GM18511 (cell line): ENCODE data around the gene CYP8B1.
"Not testable (repeated sequence)": the region's sequence is repeated elsewhere in the genome, so short reads cannot be mapped to it uniquely, and the experiment has no call there.

Experiments
- ATAC-seq: cut with Tn5 transposase; IDR thresholded peaks from one replicate; pipeline ENCODE4 v1.9.1; 2021; ENCODE audit warnings: mild to moderate bottlenecking, moderate library complexity; ENCODE audit not compliant: unreplicated experiment

The CYP8B1 gene

GRCh38 chr3:42887084-42887483 lies 11.4 kb upstream of the CYP8B1 start:
- ATAC-seq, result no peak

- no peak for ATAC-seq
Observed at GRCh38 chr3:42886294-42886822, 10.7 kb upstream of the CYP8B1 start.

GRCh38 chr3:42884324-42884723 lies 8.6 kb upstream of the CYP8B1 start:
- ATAC-seq, result no peak

- not testable (repeated sequence) for ATAC-seq
Observed at GRCh38 chr3:42883251-42883930, 7.7 kb upstream of the CYP8B1 start.

DNA sequence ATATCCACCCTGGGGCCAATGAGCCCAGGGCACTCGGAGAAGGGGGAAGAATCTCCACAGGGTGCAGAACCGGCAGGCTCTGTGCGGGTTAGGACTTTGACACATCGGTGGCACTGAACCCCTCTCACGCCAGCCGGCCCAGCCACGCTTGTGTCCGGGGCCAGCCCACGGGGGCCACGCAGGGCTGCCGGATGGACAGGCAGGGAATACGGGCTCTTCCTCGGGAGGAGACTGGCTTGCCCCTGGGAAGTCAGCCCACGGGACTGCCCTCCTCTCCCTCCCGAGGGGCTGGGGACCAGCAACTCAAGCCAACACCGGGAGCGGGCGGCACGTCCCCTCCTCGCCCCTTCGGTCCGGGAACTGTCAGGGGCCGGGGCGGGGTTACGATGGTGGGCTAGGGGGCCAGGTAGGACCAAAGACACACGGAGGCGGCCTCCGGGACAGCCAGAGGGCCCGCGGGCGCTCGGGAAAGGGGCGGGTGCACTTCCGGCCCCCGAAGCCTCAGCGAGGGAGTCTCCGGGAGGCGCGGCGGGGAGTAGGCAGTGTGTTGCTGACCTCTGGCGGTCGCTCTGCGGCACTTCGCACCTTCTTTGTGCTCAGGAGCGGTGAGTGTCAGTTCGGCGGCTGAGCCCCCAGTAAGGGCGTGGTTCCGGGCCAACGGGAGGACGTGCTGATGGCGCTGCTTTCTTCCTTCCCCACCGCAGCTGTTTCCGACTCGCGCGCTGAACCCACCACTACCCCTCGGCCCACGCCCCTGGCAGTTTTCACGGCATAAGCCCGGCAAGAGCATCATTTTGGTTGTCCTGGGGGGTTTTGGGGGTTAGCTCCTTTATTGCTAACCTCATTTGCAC lies 5.1 kb upstream of the CYP8B1 start:
- peak; percentile 99 for ATAC-seq

- ATAC-seq, result no peak
Observed at GRCh38 chr3:42880183-42880582, 4.5 kb upstream of the CYP8B1 start.

DNA sequence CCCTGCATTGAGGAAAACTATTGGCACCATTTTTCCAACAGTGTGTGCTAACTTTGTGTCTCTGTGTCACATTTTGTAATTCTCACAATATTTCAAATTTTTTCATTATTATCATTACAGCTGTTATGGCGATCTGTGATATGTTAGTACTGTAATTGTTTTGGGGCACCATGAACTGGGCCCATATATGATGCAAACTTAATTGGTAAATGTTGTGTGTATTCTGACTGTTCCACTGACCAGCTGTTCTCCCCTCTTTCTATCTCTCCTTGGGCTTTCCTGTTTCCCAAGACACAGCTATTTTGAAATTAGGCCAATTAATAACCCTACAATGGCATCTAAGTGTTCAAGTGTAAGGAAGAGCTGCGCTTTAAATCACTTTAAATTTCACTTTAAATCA lies 2.2 kb upstream of the CYP8B1 start:
- ATAC-seq, result no peak

- no peak for ATAC-seq
Observed at GRCh38 chr3:42876940-42877720, 1.5 kb upstream of the CYP8B1 start.

DNA sequence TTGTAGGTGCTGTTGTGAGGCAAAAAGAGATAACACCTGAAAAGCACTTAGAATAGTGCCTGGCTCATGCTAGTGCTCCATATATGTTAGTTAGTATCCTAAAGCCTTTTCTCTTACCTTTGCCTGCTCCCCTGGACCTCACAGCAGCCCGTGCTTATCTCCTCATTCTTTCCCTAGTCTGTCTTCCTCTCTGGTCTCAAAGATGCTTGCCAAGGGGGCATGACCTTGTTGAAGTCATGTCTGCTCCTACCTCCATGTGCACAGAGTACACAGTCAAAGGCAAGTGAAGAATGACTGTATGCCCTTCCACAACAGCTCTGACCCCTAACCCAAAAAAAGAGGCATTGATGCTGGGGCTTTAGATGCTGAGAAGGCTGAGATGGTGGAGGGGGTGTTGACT lies 722 bp upstream of the CYP8B1 start:
- no peak for ATAC-seq

GRCh38 chr3:42874749-42875148 lies 930 bp downstream of the CYP8B1 start:
- no peak for ATAC-seq

- ATAC-seq, result no peak
Observed at GRCh38 chr3:42873221-42873982, 2.3 kb downstream of the CYP8B1 start.

DNA sequence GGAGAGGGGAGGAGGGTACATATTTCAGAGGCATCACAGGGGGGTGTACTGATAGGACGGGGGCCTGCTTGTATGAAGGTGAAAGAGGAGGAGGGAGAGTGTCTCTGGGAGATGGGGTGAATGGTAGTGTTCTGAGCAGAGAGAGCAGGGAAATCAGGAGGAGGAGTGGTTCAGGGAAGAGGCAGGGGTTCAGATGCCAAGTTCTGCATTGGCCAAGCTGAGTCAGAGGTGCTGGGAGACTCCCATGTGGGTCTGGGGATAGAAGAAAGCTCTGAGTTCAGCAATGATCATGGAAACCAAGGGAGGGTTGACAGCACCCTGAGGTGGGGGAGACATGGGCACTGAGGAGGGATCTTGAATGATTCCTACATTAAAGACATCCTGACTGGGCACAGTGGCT lies 3.0 kb downstream of the CYP8B1 start:
- ATAC-seq, result no peak

DNA sequence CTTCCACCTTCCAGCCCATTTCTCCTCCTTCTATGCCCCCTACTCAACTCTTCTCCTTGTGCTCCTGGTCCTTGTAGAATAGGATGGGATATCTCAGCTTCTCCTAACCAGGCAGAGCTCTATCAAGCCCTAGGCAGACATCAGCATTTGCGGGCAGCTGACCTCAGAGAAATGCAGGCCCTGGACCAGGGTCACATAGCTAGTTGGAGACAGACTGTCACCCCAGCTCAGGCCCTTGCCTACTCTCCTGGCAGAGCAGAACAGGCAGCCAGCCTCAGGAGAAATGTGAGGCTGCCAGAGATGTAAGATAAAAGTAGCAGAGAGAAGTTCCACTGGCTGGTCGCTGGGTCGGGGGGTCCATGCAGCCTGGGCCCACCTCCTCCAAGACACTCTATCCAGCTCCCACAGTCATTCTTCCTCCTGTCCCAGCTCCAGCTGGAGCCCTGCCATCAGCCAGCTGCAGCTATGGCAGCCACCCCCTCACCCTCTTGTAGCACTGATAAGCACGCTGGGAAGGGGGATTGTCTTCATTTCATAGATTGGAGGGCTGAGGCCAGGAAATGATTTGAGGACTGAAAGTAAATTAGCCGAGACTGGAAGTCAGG lies 4.0 kb downstream of the CYP8B1 start:
- no peak for ATAC-seq

GRCh38 chr3:42868841-42869240 lies 6.8 kb downstream of the CYP8B1 start:
- no peak for ATAC-seq

DNA sequence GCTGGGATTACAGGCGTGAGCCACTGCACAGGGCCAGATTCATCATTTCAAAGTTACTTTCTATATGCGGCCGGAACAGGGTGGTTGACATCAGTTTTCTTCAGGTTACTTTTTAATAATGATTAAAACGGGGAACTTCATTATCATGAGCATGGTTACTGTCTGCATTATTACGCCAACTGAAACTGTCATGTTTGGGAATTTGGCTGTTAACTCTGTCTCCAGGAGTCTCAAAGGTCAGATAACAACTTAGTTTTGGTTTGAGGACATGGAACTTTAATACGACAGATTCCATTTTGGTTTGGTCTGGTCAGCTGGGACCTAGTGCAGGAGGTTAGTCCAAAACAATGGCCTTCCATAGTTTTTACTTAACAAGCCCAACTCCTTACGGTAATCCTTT lies 8.5 kb downstream of the CYP8B1 start:
- no peak for ATAC-seq

DNA sequence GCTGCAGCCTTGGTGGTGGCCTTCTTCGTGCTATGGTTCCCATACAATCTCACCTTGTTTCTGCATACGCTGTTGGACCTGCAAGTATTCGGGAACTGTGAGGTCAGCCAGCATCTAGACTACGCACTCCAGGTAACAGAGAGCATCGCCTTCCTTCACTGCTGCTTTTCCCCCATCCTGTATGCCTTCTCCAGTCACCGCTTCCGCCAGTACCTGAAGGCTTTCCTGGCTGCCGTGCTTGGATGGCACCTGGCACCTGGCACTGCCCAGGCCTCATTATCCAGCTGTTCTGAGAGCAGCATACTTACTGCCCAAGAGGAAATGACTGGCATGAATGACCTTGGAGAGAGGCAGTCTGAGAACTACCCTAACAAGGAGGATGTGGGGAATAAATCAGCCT lies 10.4 kb downstream of the CYP8B1 start:
- no peak for ATAC-seq

- ATAC-seq, result no peak
Observed at GRCh38 chr3:42864321-42864950, 11.2 kb downstream of the CYP8B1 start.

GRCh38 chr3:42856544-42856943 lies 19.1 kb downstream of the CYP8B1 start:
- ATAC-seq, result no peak

DNA sequence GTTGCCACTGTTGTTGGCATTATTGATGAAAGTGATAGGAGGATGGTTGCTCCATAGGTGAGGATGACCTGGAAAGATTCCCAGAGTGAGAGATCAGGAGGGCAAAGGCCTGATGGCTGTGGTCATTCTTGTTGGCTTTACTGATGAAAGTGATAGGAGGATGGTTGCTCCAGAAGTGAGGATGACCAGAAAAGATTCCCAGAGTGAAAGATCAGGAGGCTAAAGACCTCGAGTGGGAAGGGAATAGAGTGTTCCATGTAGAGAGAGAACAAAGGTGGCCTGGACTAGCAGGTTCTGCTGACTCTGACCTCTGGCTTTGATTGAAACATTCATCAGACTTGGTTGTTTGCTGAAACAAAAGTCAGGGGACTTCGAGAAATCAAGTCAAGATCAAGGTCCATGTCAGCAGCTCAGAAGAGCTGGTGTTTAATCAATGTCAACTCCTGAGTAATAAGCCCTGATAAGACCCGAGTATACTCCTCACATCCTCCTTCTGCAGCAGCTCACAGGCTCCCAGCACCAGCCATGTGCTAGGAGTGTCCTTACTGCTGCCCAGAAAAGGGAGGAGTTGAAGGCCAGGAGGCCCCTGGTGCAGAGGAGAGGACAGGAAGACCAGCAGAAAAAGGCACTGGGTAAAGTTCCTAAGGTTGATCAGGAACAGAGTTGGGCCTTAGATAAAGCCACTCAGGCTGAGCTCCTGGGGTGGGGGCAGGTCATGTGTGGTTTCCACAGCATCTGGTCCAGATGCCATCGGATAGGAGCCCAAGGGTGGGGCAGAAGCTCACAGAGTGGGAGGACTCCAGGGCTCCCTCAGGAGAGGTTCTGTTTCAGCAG lies 19.9 kb downstream of the CYP8B1 start:
- no peak for ATAC-seq
